Measurements from ENCODE around the gene MIP. TPM values are rescaled to one million over a fixed set of nuclear protein-coding genes. Genes with fewer than 3 reads are reported as not detected.

MIP gene
- total RNA-seq, 2 experiments from 2014 or later: not detected

DNA sequence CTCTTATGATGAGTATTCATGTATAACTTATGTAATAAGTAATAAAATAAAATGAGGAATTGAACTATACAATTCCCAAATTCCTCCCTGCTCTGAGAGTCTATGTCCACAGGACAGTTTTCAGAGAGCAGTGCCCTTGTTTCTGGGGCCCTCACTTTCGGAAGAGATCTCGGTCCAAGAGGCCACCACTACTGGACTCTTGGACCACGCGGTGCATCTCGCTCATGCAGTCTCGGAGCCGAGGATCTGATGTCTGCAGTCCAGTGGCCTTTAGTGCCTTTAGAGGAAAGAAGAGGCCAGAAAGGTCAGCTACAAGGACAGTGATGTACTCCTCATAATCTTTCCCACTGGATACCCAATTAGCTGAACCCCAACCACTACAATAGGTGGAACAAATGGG lies 25.2 kb upstream of the MIP start:
- Mint-ChIP-seq H3K9me3 (no peaks in the 10 kb centered on the region), H3K36me3 (peaks cover 4% of the 10 kb centered on the region), H3K27ac (no peak overlapping the region), H3K27me3 (no peaks in the 10 kb centered on the region), H3K4me1 (peaks cover 6% of the 10 kb centered on the region), H3K4me3 (no peak overlapping the region)
- ATAC-seq (ENCODE audit: low read depth): no peak
- POLR2A ChIA-PET: no interaction called here
- no peak for DNase-seq

- DNase-seq: no peak
- no peak overlapping the region for H3K27ac Mint-ChIP-seq
- H3K4me1 Mint-ChIP-seq: peaks cover 8% of the 10 kb centered on the region
- POLR2A ChIA-PET: no interaction called here
- no peaks in the 10 kb centered on the region for H3K9me3 Mint-ChIP-seq
- peaks cover 8% of the 10 kb centered on the region for H3K36me3 Mint-ChIP-seq
- ATAC-seq (ENCODE audit: low read depth): no peak
- H3K4me3 Mint-ChIP-seq: no peak overlapping the region
- H3K27me3 Mint-ChIP-seq: no peaks in the 10 kb centered on the region
Measured at GRCh38 chr12:56477521-56478225, 23.2 kb upstream of the MIP start.

DNA sequence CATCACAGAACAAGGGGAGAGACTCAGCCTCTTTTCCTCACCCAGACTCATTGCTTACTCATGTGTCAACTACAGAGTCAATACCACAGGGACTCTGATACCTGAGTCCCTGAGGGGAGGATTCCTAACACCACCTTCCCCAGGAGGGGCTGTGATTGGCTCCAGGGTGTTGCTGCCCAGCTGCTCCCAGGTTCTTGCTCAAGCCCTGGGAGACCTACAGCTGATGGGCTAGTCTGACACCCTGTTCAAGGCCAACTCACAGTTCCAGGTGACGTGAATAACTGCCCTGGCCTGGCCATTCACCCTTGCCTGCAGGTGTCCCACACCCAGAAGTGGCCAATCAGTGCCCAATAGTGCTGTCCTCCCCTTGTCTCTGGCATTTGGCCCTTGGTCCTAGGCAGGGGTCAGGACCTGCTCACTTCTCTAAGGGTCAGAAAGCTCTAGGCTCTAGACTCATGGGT lies 22.5 kb upstream of the MIP start:
- Mint-ChIP-seq H3K4me3 (no peak overlapping the region), H3K4me1 (peaks cover 8% of the 10 kb centered on the region), H3K27ac (no peak overlapping the region), H3K36me3 (peaks cover 8% of the 10 kb centered on the region), H3K9me3 (no peaks in the 10 kb centered on the region), H3K27me3 (no peaks in the 10 kb centered on the region)
- POLR2A ChIA-PET: no interaction called here
- ATAC-seq (ENCODE audit: low read depth): no peak
- DNase-seq: no peak

- ATAC-seq (ENCODE audit: low read depth) (no peak), DNase-seq (no peak)
- POLR2A ChIA-PET: no interaction called here
- no peak overlapping the region for H3K27ac Mint-ChIP-seq
- H3K4me1 Mint-ChIP-seq: peaks cover 12% of the 10 kb centered on the region
- H3K4me3 Mint-ChIP-seq: no peak overlapping the region
- peaks cover 8% of the 10 kb centered on the region for H3K36me3 Mint-ChIP-seq
- no peaks in the 10 kb centered on the region for H3K27me3 Mint-ChIP-seq
- H3K9me3 Mint-ChIP-seq: no peaks in the 10 kb centered on the region
Measured at GRCh38 chr12:56476143-56476542, 21.7 kb upstream of the MIP start.

DNA sequence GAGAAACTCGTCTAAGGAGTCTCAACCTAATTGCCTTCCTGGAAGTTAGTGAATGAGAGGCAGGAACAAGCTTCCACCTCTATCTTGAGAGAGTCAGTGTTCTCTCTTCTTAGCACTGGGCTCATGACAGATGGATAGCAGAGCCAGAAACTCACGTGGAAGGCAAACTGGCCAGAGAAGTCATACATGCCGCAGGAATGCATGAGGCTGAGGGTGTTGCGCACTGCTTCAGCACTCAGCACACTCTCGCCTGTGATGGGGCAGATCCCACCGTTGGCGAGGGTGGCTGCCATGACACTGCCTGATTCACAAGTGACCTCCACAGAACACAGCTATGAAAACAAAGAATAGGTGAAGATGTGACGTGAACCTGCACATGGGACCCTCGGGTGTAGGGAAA lies 19.9 kb upstream of the MIP start:
- DNase-seq (no peak), ATAC-seq (ENCODE audit: low read depth) (no peak)
- POLR2A ChIA-PET: no interaction called here
- Mint-ChIP-seq H3K27ac (no peak overlapping the region), H3K9me3 (no peaks in the 10 kb centered on the region), H3K4me3 (no peak overlapping the region), H3K4me1 (peaks cover 13% of the 10 kb centered on the region), H3K27me3 (no peaks in the 10 kb centered on the region), H3K36me3 (peaks cover 12% of the 10 kb centered on the region)

DNA sequence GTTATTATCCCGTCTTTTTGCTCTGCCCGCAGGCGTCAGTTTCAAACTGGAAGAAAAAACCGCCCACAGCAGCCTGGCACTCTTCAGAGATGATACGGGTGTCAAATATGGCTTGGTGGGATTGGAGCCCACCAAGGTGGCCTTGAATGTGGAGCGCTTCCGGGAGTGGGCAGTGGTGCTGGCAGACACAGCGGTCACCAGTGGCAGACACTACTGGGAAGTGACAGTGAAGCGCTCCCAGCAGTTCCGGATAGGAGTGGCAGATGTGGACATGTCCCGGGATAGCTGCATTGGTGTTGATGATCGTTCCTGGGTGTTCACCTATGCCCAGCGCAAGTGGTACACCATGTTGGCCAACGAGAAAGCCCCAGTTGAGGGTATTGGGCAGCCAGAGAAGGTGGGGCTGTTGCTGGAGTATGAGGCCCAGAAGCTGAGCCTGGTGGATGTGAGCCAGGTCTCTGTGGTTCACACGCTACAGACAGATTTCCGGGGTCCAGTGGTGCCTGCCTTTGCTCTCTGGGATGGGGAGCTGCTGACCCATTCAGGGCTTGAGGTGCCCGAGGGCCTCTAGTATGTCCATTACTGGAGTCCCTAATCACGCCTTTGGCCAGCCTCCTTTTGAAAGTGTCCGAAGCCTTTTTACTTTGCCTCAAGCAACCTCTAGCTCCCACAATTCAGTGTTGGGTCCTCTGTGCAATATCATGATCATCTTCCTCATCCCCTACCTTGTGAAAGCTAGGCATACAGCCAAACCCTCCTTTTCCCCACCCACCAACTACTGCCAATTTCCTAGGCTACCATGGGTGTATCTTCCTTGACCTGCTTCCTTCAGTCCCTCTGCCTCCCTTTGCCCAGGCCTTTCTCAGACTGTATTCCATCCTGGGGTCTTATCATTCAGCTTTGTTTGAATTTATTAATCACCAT lies 14.8 kb upstream of the MIP start:
- ATAC-seq (ENCODE audit: low read depth) (no peak), DNase-seq (peak; percentile 32)
- Mint-ChIP-seq H3K4me3 (peak overlapping the region; percentile 94), H3K4me1 (peaks cover 22% of the 10 kb centered on the region), H3K27me3 (no peaks in the 10 kb centered on the region), H3K9me3 (no peaks in the 10 kb centered on the region), H3K27ac (peak overlapping the region; percentile 97), H3K36me3 (peaks cover 10% of the 10 kb centered on the region)
- POLR2A ChIA-PET: interaction anchor here (0.5 to 2.1 kb wide), 2 partner anchors 20 to 307 kb away, joined by 5 to 9 read pairs; partner anchors contain the start of gene TIMELESS

DNA sequence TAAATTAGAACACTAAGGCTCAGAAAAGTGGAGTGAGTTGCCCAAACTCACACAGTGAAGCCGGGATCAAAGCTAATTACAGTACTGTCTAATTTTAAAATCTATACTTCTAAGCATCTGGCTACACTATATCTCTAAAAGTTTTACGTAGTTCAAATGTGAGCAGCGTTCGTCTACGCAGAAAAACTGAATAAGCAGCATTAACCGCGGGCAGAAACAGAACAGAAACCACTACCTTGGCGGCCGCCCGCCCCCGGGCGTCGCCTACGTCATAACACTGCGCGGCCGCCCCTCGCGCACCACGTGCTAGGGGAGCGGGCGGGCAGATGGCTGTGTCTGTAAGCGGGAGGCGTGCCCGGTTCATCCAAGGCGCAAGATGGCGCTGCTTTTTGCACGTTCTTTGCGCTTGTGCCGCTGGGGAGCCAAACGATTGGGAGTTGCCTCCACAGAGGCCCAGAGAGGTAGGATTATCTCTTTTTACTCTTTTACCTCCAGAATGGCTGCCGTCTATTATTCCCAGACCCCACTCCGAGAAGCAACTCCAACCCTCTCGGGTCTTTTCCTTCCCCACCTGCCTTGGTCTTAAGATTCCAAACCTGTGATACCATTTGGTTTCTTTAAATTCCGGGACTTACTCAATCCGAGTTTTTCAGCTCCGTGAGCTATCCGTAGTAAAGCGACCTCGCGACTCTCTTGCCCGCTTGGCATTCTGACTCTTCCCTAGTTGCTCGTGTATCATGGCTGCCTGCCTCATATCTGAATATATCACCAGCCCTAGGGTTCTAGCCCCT lies 14.0 kb upstream of the MIP start, which contains the start of gene SPRYD4:
TSS of gene SPRYD4 (plus strand) at position 363 of the 791 bp plus-strand sequence. CDS start at position 377, 14 bp downstream.
- POLR2A ChIA-PET: interaction anchor here (0.5 to 2.1 kb wide), 8 partner anchors 11 to 306 kb away, joined by 3 to 9 read pairs (median 5); partner anchors contain the start of genes ANKRD52, IL23A, RBMS2 and STAT2
- DNase-seq (peak; percentile 96), ATAC-seq (ENCODE audit: low read depth) (peak; percentile 96)
- H3K9me3 Mint-ChIP-seq: no peaks in the 10 kb centered on the region
- peaks cover 8% of the 10 kb centered on the region for H3K36me3 Mint-ChIP-seq
- H3K27me3 Mint-ChIP-seq: no peaks in the 10 kb centered on the region
- peak within 1 kb of the TSS; percentile 94 for H3K4me3 Mint-ChIP-seq
- H3K27ac Mint-ChIP-seq: peak within 1 kb of the TSS; percentile 97
- H3K4me1 Mint-ChIP-seq: peaks cover 25% of the 10 kb centered on the region

DNA sequence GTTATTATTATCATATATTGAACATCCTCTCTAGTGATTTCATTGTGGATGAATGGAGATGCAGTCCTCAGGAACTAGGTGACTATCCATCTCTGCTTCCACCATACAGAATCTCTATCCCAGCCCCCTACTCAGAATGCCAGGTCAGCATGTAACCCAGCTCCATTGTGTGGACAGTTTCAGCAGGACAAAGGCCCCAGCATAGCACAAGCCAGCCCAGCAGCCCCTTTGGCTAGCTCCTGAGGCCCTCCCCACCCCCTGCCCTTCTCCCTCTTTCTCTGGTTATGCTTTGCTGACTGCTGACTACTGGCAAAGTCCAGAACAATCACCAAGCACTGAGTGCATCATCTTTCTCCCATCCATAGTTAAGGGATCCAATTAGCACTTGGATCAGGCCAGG lies 8.1 kb upstream of the MIP start:
- no peaks in the 10 kb centered on the region for H3K27me3 Mint-ChIP-seq
- H3K27ac Mint-ChIP-seq: no peak overlapping the region
- H3K36me3 Mint-ChIP-seq: no peaks in the 10 kb centered on the region
- DNase-seq (no peak), ATAC-seq (ENCODE audit: low read depth) (no peak)
- H3K9me3 Mint-ChIP-seq: no peaks in the 10 kb centered on the region
- POLR2A ChIA-PET: no interaction called here
- peaks cover 7% of the 10 kb centered on the region for H3K4me1 Mint-ChIP-seq
- H3K4me3 Mint-ChIP-seq: no peak overlapping the region

GRCh38 chr12:56461235-56462159 lies 7.0 kb upstream of the MIP start:
- no peak overlapping the region for H3K27ac Mint-ChIP-seq
- no peaks in the 10 kb centered on the region for H3K27me3 Mint-ChIP-seq
- no peaks in the 10 kb centered on the region for H3K36me3 Mint-ChIP-seq
- H3K4me1 Mint-ChIP-seq: peaks cover 5% of the 10 kb centered on the region
- no peaks in the 10 kb centered on the region for H3K9me3 Mint-ChIP-seq
- DNase-seq (no peak), ATAC-seq (ENCODE audit: low read depth) (no peak)
- POLR2A ChIA-PET: interaction anchor here (0.9 to 1.6 kb wide), 2 partner anchors 12 to 191 kb away, joined by 3 to 7 read pairs; partner anchors contain the start of gene TIMELESS
- H3K4me3 Mint-ChIP-seq: no peak overlapping the region

DNA sequence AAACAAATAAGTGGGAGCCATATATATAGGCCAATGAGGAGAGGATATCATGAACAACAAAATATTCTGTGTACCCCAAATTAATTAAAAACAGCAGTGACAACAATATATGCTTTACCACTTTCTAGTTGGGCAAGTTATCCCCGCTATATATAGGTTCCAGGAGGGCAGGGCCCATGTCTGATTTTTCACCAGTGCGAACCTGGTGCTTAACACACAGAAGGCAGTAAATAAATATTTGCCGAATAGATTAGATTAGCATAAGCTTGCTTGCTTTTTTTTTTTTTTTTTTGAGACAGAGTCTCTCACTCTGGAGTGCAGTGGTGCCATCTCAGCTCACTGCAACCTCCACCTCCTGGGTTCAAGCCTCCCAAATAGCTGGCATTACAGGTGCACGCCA lies 3.4 kb upstream of the MIP start:
- Mint-ChIP-seq H3K36me3 (no peaks in the 10 kb centered on the region), H3K9me3 (no peaks in the 10 kb centered on the region), H3K27me3 (peaks cover 2% of the 10 kb centered on the region), H3K4me3 (no peak overlapping the region), H3K27ac (no peak overlapping the region), H3K4me1 (no peaks in the 10 kb centered on the region)
- DNase-seq (no peak), ATAC-seq (ENCODE audit: low read depth) (no peak)
- POLR2A ChIA-PET: interaction anchor here (1.2 kb wide), 1 partner anchor 10 kb away, joined by 3 read pairs; no protein-coding TSS in a partner anchor

DNA sequence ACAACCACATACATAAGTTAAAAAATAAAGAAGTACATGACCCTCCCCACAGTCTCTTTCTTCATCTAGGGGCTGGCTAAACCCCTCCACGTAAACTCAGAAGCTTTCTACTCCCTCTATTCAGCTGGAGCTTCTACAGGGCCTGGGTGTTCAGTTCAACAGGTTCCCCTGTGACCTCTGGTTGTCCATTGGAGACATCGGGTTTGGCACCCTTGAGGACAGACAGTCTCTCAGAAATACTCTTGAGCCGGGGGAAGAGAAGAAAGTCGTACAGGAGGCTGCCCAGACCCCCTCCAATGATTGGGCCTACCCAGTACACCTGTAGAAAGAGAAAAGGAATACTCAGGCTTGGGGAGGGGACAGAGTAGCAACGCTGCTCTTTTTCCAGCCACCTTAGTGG lies 3.3 kb downstream of the MIP start:
- H3K27me3 Mint-ChIP-seq: peaks cover 2% of the 10 kb centered on the region
- DNase-seq (no peak), ATAC-seq (ENCODE audit: low read depth) (no peak)
- no peak overlapping the region for H3K27ac Mint-ChIP-seq
- no peaks in the 10 kb centered on the region for H3K9me3 Mint-ChIP-seq
- H3K4me3 Mint-ChIP-seq: no peak overlapping the region
- H3K4me1 Mint-ChIP-seq: peaks cover 21% of the 10 kb centered on the region
- peaks cover 8% of the 10 kb centered on the region for H3K36me3 Mint-ChIP-seq
- POLR2A ChIA-PET: interaction anchor here (0.6 to 3.1 kb wide), 3 partner anchors 13 to 260 kb away, joined by 3 to 27 read pairs (median 3); partner anchors contain the start of gene STAT2

DNA sequence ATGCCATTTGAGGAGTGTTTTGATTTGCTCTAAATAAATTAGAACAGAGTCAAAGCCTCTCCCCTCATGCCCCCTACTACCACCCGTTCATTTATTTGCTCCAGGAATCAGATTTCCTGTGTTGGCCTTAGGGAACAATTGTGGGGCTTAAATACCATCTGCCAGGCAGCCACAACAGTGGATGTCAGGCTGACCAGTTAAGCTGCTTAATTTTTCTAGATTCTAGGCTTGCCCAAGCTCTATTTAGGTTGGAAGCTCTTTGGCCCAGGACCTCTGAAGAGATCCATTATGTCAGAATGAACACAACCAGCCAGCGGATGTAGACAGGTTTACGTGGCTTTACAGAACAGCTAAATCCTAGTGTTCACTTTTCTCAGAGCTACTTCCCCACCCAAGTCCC lies 4.2 kb downstream of the MIP start:
- Mint-ChIP-seq H3K27ac (peak overlapping the region; percentile 85), H3K4me3 (no peak overlapping the region), H3K36me3 (peaks cover 12% of the 10 kb centered on the region), H3K27me3 (peaks cover 2% of the 10 kb centered on the region), H3K4me1 (peaks cover 21% of the 10 kb centered on the region), H3K9me3 (no peaks in the 10 kb centered on the region)
- POLR2A ChIA-PET: interaction anchor here (0.6 to 3.1 kb wide), 3 partner anchors 90 to 259 kb away, joined by 3 to 27 read pairs (median 3); partner anchors contain the start of gene STAT2
- ATAC-seq (ENCODE audit: low read depth) (no peak), DNase-seq (no peak)

Data from activated naive CD8-positive, alpha-beta T cell treated with anti-CD3 and anti-CD28 coated beads, Interleukin-2, amount 10 ng/mL, durations not matched to agents 7 days and 5 days (primary cell).